Caco-2 (cell line): Measurements from ENCODE around the gene GUCY1A1. TPM values are rescaled to one million over a fixed set of nuclear protein-coding genes. Genes with fewer than 3 reads are reported as not detected.
A peak's percentile ranks its signal among the peaks of the same experiment; 100 is the strongest.

ENCODE experiments used
- BruUV-seq: library from RNA; stranded (reverse); fragments of 400-500 nt; replicated peaks from 2 replicates; lab custom pipeline; 2021; lab: Mats Ljungman, UMichigan
- CTCF ChIA-PET: fragments of 300-600 bp; sonication (Branson Sonifier 250); formaldehyde crosslinking; loops from one replicate; lab custom pipeline; 2022; ENCODE audit warnings: antibody characterized with exemption; lab: Charles Lee
- POLR2A ChIA-PET: fragments of 300-600 bp; sonication (Branson Sonifier 250); formaldehyde crosslinking; loops from one replicate; lab custom pipeline; 2022; ENCODE audit warnings: antibody characterized with exemption; lab: Charles Lee
- DNase-seq, 2 experiments: peaks; one replicate each; pipeline versions ENCODE4 v3.0.0 to v3.0.0-alpha.2; 2020 to 2022
- H3K27me3 ChIP-seq: replicated peaks from 2 replicates; pipeline ENCODE4 v1.6.0; 2011; ENCODE audit warnings: low read length; ENCODE audit not compliant: control insufficient read depth, insufficient read depth
- H3K36me3 ChIP-seq: 2 replicates; pipeline ENCODE4 v1.5.1; 2011; ENCODE audit warnings: low read length; ENCODE audit not compliant: control insufficient read depth, insufficient read depth
- H3K4me1 ChIP-seq: fragments of 250-450 bp; sonication (Bioruptor Pico); 2 replicates; pipeline ENCODE4 v1.5.1; 2020; ENCODE audit warnings: mild to moderate bottlenecking
- H3K4me3 ChIP-seq: 2 replicates; pipeline ENCODE4 v1.5.1; 2011; ENCODE audit warnings: low read depth, mild to moderate bottlenecking, control low read depth, low read length
- H3K9me3 ChIP-seq: fragments of 250-450 bp; sonication (Bioruptor Pico); 2 replicates; pipeline ENCODE4 v1.5.1; 2020; ENCODE audit warnings: mild to moderate bottlenecking, moderate library complexity
- H3K27ac Mint-ChIP-seq: one replicate; pipeline ENCODE4 v1.8.0; 2022; ENCODE audit warnings: mixed read lengths; ENCODE audit not compliant: unreplicated experiment
- H3K27me3 Mint-ChIP-seq: one replicate; pipeline ENCODE4 v1.8.0; 2022; ENCODE audit warnings: mixed read lengths; ENCODE audit not compliant: insufficient read depth, unreplicated experiment
- H3K36me3 Mint-ChIP-seq: one replicate; pipeline ENCODE4 v1.8.0; 2022; ENCODE audit warnings: mild to moderate bottlenecking, mixed read lengths; ENCODE audit not compliant: insufficient read depth, unreplicated experiment
- H3K4me1 Mint-ChIP-seq: one replicate; pipeline ENCODE4 v1.8.0; 2022; ENCODE audit warnings: low read depth, mixed read lengths; ENCODE audit not compliant: unreplicated experiment
- H3K4me3 Mint-ChIP-seq: one replicate; pipeline ENCODE4 v1.8.0; 2022; ENCODE audit warnings: mild to moderate bottlenecking, moderate library complexity, mixed read lengths; ENCODE audit not compliant: unreplicated experiment
- H3K9me3 Mint-ChIP-seq: one replicate; pipeline ENCODE4 v1.8.0; 2022; ENCODE audit warnings: mixed read lengths; ENCODE audit not compliant: unreplicated experiment
- intact Hi-C: fragments of 100-400 bp; cut with micrococcal nuclease; formaldehyde crosslinking; loops from one replicate; pipeline ENCODE4 v1.10.0; 2022; ENCODE audit not compliant: unreplicated experiment
- total RNA-seq: library from RNA; stranded (reverse); gene quantifications from 2 replicates; pipeline ENCODE4 v1.2.3, GENCODE V29; 2022
- TF ChIP-seq, protein P1 (sequence below), 2 experiments: fragments of 200-600 bp in 1 of 2; IDR thresholded peaks; 1 replicate in 1 of 2; 2 replicates in 1 of 2; pipeline versions ENCODE4 v1.5.1 to v1.8.0; 2011 to 2022; ENCODE audit warnings: antibody characterized with exemption in 1 of 2, control low read depth in 1 of 2, inconsistent platforms in 1 of 2, low read depth in 1 of 2, low read length in 1 of 2, mild to moderate bottlenecking in 1 of 2, moderate library complexity in 1 of 2; ENCODE audit not compliant: insufficient read depth in 1 of 2, severe bottlenecking in 1 of 2, unreplicated experiment in 1 of 2

GUCY1A1 gene
- total RNA-seq, 1 experiment from 2014 or later: not detected

DNA sequence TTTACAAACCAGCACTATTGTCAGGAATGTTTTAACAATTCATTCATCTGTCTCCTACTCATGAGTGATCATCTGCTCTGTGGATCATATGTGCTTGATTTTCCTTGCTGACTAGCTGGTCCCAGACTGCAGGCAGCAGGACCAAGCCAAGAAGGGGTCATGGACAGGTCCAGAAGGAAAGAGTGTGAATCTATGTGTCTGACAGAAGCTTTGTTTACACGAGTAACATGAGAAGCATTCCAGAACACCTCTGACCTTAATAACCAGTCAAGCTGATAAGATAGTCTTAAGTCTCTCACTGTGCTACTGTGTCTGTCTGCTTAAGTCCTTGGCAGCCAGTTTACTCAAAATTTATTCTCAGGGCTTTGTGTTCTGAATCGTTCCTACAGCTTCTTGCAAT, 39.0 kb downstream of the GUCY1A1 start:
- Mint-ChIP-seq H3K27ac (peak overlapping the region; percentile 36), H3K27me3 (no peaks in the 10 kb centered on the region), H3K4me3 (peak overlapping the region; percentile 29), H3K4me1 (peaks cover 22% of the 10 kb centered on the region), H3K9me3 (no peaks in the 10 kb centered on the region), H3K36me3 (no peaks in the 10 kb centered on the region)
- H3K4me3 ChIP-seq: no peak overlapping the region
- POLR2A ChIA-PET: no interaction called here
- H3K27me3 ChIP-seq: no peaks in the 10 kb centered on the region
- peaks cover 38% of the 10 kb centered on the region for H3K4me1 ChIP-seq
- CTCF ChIA-PET: no interaction called here
- no TSS peak for BruUV-seq
- peak; percentile 57 to 65 for DNase-seq
- no peaks in the 10 kb centered on the region for H3K9me3 ChIP-seq
- TF ChIP-seq, protein P1, sequence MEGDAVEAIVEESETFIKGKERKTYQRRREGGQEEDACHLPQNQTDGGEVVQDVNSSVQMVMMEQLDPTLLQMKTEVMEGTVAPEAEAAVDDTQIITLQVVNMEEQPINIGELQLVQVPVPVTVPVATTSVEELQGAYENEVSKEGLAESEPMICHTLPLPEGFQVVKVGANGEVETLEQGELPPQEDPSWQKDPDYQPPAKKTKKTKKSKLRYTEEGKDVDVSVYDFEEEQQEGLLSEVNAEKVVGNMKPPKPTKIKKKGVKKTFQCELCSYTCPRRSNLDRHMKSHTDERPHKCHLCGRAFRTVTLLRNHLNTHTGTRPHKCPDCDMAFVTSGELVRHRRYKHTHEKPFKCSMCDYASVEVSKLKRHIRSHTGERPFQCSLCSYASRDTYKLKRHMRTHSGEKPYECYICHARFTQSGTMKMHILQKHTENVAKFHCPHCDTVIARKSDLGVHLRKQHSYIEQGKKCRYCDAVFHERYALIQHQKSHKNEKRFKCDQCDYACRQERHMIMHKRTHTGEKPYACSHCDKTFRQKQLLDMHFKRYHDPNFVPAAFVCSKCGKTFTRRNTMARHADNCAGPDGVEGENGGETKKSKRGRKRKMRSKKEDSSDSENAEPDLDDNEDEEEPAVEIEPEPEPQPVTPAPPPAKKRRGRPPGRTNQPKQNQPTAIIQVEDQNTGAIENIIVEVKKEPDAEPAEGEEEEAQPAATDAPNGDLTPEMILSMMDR (IDR thresholded peaks at IDR 0.05; ENCODE audit: insufficient read depth in 1 of 2, low read depth in 1 of 2, low read length in 1 of 2, severe bottlenecking in 1 of 2, unreplicated experiment in 1 of 2): no peak
- intact Hi-C loops: loop anchor here (1.0 kb wide), 2 partner anchors 29 to 33 kb away; no protein-coding TSS in a partner anchor
- H3K36me3 ChIP-seq: no peaks in the 10 kb centered on the region

DNA sequence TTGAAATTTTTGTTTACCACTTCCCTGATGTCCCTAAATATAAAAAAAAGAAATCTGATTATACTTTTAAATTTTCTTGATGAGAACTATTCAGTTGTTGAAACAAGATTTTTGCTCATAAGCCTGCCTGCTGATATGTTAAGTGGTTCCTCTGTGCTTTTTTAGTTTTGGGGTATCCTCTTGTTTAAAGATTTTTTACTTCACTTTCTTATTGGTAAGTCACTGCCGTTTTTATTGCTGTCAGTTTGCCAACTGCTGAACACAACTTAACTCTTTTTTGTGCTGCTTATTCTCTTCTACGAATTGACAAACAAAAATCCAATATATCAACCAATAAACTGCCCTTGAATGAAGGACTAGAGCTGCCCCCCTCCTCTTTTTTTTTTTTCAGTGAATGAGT, 39.5 kb downstream of the GUCY1A1 start:
- H3K27ac Mint-ChIP-seq: no peak overlapping the region
- intact Hi-C loops: no loop called here
- no peaks in the 10 kb centered on the region for H3K27me3 Mint-ChIP-seq
- no peak for DNase-seq
- TF ChIP-seq, protein P1 (IDR thresholded peaks at IDR 0.05; ENCODE audit: insufficient read depth in 1 of 2, low read depth in 1 of 2, low read length in 1 of 2, severe bottlenecking in 1 of 2, unreplicated experiment in 1 of 2): no peak
- Histone ChIP-seq H3K4me3 (no peak overlapping the region), H3K4me1 (peaks cover 38% of the 10 kb centered on the region), H3K36me3 (no peaks in the 10 kb centered on the region), H3K27me3 (no peaks in the 10 kb centered on the region), H3K9me3 (no peaks in the 10 kb centered on the region)
- no peaks in the 10 kb centered on the region for H3K36me3 Mint-ChIP-seq
- CTCF ChIA-PET: no interaction called here
- no peaks in the 10 kb centered on the region for H3K9me3 Mint-ChIP-seq
- no peak overlapping the region for H3K4me3 Mint-ChIP-seq
- H3K4me1 Mint-ChIP-seq: peaks cover 22% of the 10 kb centered on the region
- POLR2A ChIA-PET: no interaction called here
- no TSS peak for BruUV-seq

DNA sequence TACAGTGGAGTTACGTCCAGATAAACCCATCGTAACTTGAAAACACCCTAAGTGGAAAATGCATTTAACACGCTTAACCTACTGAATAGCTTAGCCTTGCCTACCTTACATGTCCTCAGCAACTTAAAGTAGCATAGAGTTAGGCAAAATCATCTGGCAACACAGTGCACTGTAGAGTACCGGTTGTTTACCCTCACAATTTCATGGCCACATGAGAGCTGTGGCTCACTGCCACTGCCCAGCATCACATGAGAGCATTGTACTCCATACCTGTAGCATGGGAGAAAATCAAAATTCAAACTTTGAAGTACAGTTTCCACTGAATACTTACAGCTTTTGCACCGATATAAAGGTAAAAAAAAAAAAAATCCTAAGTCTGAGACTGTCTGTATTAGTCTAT, 40.6 kb downstream of the GUCY1A1 start:
- peaks cover 38% of the 10 kb centered on the region for H3K4me1 ChIP-seq
- no TSS peak for BruUV-seq
- no peaks in the 10 kb centered on the region for H3K36me3 ChIP-seq
- TF ChIP-seq, protein P1 (IDR thresholded peaks at IDR 0.05; ENCODE audit: insufficient read depth in 1 of 2, low read depth in 1 of 2, low read length in 1 of 2, severe bottlenecking in 1 of 2, unreplicated experiment in 1 of 2): no peak
- H3K27me3 Mint-ChIP-seq: no peaks in the 10 kb centered on the region
- H3K4me3 Mint-ChIP-seq: no peak overlapping the region
- intact Hi-C loops: no loop called here
- ChIA-PET POLR2A (no interaction called here), CTCF (no interaction called here)
- no peaks in the 10 kb centered on the region for H3K9me3 Mint-ChIP-seq
- no peak overlapping the region for H3K27ac Mint-ChIP-seq
- no peak for DNase-seq
- H3K4me3 ChIP-seq: no peak overlapping the region
- no peaks in the 10 kb centered on the region for H3K27me3 ChIP-seq
- no peaks in the 10 kb centered on the region for H3K36me3 Mint-ChIP-seq
- peaks cover 22% of the 10 kb centered on the region for H3K4me1 Mint-ChIP-seq
- no peaks in the 10 kb centered on the region for H3K9me3 ChIP-seq
